HS-27A (cell line): ENCODE data around the gene HOXB9.

Source experiments
- DNase-seq: peaks from one replicate; pipeline ENCODE4 v3.0.0-alpha.2; 2012; ENCODE audit warnings: low read depth, missing footprints

Gene HOXB9

DNA sequence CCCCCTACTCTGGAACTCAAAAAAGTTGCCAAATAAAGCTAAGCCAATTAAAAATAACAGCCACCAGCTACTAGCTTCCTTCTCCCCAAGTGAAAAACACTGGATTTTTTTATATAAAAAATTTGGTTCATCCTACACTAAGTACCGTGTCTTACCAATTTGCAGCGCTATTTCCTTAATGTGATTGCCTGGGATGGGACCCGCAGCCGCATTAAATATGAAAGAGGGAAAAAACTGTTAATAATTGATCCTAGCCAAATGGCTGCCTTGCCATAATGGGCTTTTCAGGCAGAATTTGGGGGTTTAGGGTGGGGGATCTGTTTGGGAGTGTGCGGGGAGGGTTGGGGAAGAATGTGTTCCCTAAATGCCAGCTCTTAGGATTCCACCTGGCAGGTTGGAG, 2.0 kb downstream of the HOXB9 start:
- no peak for DNase-seq

DNA sequence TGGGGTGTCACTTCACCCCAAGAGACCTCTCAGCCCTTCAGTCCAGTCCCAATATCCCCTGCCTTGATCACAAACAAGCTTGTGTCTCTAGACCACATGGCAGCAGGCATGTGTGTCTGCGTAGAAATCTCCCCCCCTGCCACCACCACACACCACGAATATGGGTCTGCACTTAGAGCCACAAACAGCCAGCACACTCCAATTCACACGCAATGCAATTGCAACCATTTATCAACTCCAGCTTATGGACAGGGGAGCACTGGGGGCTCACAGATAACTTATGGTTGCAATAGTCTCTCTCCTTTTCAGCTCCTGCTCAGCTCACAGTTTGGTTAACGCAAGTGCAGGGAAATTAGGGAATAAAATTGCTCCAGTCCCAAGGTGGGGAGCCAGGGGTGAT, 2.6 kb downstream of the HOXB9 start:
- DNase-seq, result no peak

DNA sequence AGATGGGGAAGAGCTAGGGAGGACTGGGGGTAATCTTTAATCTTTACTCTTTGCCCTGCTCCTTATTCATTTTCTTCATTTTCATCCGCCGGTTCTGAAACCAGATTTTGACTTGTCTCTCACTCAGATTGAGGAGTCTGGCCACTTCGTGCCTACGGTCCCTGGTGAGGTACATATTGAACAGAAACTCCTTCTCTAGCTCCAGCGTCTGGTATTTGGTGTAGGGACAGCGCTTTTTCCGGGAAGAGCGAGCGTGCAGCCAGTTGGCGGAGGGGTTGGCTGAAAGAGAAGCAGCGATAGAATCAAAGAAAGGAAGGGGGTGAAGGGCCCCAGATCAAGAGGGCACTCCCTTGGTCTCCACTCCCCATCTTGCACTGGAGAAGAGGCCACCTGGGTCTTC, 3.3 kb downstream of the HOXB9 start:
- DNase-seq, result no peak

- no peak for DNase-seq
These were observed 4.5 kb downstream of the HOXB9 start for GRCh38 chr17:48621410-48622392.

- DNase-seq, result no peak
These were observed 5.6 kb downstream of the HOXB9 start for GRCh38 chr17:48620461-48621139.

GRCh38 chr17:48619826-48620449, 6.2 kb downstream of the HOXB9 start:
- DNase-seq, result no peak

DNA sequence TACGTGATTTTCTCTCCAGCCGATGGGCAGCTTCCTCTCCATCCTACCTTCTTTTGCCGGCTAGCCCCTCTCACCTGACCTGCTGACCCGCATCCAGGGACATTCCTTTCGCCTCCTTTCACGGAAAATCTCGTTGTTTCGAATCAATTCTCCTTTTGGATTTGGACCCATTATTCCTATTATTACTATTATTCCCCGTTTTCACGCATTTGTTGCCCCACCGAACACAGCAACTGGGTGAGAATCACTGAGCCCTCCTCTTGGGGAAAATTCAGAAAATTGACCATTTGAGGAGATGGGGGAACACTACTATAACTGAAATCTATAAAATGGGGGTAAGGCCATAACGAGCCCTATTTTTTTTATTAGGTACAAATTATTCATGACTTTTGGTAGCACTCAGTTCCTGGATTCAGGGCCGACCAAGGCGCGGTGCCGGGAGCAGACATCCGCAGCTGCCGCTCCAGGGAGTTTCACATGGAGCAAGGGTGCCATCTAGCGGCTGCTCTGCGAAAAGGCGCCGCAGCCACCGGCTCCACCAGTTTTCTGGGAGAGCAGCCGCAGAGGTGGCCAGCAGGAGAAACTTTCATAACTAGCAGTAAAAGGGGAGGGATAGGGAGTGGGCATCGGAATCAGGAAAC, 7.8 kb downstream of the HOXB9 start:
- no peak for DNase-seq

DNA sequence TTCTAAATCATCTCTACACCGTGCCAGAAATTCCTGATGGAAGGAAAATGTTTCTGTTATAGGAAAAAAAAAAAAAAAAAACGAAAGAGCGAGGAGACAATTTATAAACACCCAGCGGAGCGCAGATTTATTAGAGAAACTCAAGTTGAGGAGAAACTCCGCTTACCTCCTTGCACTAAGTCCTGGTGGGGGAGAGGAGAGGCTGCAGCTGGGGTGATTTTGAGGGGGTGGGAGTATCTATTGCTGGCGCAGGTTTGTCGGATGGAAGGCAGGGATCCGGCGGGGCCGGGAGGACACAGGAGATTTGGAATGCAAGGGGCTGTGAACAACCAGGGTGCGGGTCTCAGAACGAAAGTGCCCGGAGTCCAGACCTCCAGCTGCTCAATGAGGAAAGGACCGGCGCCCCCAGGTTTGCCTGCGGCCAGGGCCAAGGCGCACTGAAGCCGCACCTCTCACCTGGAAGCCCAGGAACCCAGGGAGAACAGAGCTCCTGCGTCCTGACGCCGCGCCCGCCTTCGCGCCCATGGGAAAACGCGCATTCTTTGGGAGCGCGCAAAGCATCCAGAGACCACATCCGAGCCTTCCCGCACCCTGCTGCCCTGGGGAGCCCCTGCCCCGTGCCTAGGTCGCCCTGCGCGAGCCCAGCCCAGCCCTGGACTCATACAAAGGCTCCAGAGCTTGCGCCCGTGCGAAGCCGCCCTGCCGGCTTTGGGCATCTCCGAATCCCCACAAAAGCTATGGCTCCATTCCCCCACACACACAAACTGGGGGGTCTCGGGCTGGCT, 8.5 kb downstream of the HOXB9 start:
- no peak for DNase-seq

- no peak for DNase-seq
These were observed 9.3 kb downstream of the HOXB9 start for GRCh38 chr17:48616717-48617470.

- no peak for DNase-seq
These were observed 10.0 kb downstream of the HOXB9 start for GRCh38 chr17:48615963-48616716.

GRCh38 chr17:48615047-48615962, 10.9 kb downstream of the HOXB9 start, which contains the start of gene HOXB8:
TSS of gene HOXB8 (minus strand) at chr17:48615292. CDS start at chr17:48614704, 588 bp downstream.
- DNase-seq, result no peak

DNA sequence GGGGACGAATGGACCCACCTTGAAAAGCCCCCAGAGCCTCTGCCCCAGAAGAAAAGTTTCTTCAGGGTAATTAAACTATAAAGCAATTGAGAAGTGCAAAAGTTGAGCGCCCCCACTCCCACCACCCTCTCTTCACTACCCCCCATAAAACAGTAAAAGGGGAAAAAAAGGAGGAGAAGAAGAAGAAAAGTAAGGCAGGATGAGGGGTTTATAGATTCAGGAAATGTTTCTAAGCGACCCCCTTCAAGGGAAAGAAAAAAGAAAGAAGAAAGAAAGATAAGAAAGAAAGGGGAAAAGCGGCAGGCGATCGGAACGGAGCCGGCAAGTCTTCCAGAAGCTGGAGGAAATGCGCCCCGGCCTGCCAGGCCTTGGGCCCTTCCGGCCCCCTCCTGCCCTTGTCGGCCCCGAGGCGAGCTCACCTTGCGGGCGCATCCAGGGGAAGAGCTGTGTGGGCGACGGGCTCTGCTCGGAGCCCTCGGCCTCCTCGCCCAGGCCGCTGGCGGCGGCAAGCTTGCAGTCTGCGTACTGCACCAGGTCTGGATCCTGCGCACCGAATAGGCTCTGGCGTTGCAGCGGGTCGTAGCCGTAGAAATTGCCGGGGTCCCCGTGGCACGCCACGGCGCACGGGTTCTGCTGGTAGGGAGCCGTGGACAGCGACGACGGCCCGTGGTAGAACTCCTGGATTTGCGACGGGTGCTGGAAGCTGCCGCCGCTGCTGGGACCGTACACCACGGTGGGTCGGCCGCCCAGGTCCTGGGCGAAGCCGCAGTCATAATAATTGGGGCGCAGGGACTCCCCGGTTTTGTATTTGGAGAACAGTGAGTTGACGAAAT, 12.1 kb downstream of the HOXB9 start:
- DNase-seq, result no peak

DNA sequence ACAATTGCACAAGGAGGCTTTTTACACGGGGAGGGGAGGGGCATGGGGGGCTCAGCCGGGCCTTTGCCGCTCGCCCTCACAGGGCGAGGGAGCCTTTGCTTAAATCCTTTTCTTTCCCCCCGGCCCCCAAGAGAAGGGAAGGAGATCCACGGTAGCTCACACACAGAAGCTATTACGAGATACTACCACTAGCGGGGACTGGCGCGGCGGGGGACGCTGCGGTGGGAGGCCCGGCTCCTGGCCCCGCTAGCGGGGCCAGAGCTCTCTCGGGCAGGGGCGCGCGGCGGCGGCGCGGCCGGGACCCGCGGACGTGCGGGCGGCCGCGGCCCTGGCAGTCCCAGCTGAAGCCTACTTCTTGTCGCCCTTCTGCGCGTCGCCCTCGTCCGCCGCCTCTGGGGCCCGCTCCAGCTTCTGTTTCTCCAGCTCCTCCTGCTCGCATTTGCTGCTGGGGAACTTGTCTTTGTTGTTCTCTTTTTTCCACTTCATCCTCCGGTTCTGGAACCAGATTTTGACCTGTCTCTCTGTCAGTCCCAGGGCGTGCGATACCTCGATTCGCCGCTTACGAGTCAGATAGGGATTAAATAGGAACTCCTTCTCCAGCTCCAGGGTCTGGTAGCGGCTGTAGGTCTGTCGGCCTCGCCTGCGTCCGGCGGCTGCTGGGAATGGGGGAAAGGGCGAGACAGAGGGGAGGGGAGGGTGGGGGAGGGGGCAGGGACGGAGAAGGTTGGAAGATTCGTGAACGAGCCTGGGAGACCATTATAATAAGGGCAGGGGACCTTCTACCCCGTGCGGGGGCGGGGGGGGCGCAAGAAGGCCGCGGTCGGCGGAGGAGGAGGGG, 13.1 kb downstream of the HOXB9 start:
- no peak for DNase-seq

DNA sequence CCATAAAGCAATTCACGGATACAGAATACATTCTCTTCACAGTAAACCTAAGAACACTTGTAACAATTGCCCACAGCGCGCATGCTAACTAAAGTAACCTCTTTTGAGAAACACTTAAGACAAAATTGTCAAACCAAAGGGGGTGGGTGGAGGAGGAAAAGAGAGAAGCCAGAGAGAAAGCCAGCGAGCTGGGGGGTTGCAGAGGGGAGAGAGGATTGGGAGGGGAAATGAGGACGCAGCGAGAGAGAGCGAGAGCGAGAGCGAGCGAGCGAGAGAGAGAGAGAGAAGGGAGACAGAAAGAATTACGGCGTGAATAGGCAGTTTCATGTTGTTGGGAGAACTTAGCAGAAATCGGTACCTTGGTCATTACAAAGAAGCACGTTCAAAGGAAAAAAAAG, 13.7 kb downstream of the HOXB9 start:
- no peak for DNase-seq

- DNase-seq, result no peak
These were observed 14.3 kb downstream of the HOXB9 start for GRCh38 chr17:48611681-48612455.

- DNase-seq, result no peak
These were observed 14.9 kb downstream of the HOXB9 start for GRCh38 chr17:48611213-48611612.
